GM23338 (cell line): ENCODE data around the gene TIMM29. TPM values are rescaled to one million over a fixed set of nuclear protein-coding genes. Genes with fewer than 3 reads are reported as not detected.

ENCODE experiments used
- ATAC-seq: fragments of 200-7000 bp; cut with Tn5 transposase; 3 replicates; pipeline ENCODE4 v1.9.1; 2020
- DNase-seq: peaks from one replicate; pipeline ENCODE4 v3.0.0-alpha.2; 2015; ENCODE audit warnings: low spot score
- H2AFZ ChIP-seq: fragments of 200-600 bp; sonication (generic); 2 replicates; pipeline ENCODE4 v1.8.0; 2016; ENCODE audit warnings: antibody characterized with exemption, mild to moderate bottlenecking, moderate library complexity
- H3F3A ChIP-seq: fragments of 200-600 bp; sonication (generic); replicated peaks from 2 replicates; pipeline ENCODE4 v1.8.0; 2017; ENCODE audit warnings: antibody characterized with exemption, mixed run types, low read depth
- H3K27ac ChIP-seq: fragments of 200-600 bp; sonication (generic); 2 replicates; pipeline ENCODE4 v1.6.1; 2016; ENCODE audit warnings: low read depth
- H3K27me3 ChIP-seq: fragments of 200-600 bp; sonication (generic); 2 replicates; pipeline ENCODE4 v1.8.0; 2016; ENCODE audit warnings: mild to moderate bottlenecking, mixed run types, moderate library complexity; ENCODE audit not compliant: insufficient read depth
- H3K36me3 ChIP-seq: fragments of 200-600 bp; sonication (generic); 2 replicates; pipeline ENCODE4 v1.8.0; 2016; ENCODE audit warnings: mild to moderate bottlenecking; ENCODE audit not compliant: insufficient read depth
- H3K4me1 ChIP-seq: fragments of 200-600 bp; sonication (generic); 2 replicates; pipeline ENCODE4 v1.8.0; 2016; ENCODE audit warnings: mild to moderate bottlenecking, moderate library complexity; ENCODE audit not compliant: insufficient read depth
- H3K4me2 ChIP-seq: fragments of 200-600 bp; sonication (generic); 2 replicates; pipeline ENCODE4 v1.7.1; 2017; ENCODE audit warnings: mixed run types
- H3K4me3 ChIP-seq: fragments of 200-600 bp; sonication (generic); 2 replicates; pipeline ENCODE4 v1.6.1; 2016; ENCODE audit warnings: mixed run types
- H3K79me2 ChIP-seq: fragments of 200-600 bp; sonication (generic); replicated peaks from 2 replicates; pipeline ENCODE4 v1.8.0; 2017; ENCODE audit warnings: mild to moderate bottlenecking; ENCODE audit not compliant: insufficient read depth
- H3K9me2 ChIP-seq: fragments of 200-600 bp; sonication (generic); 2 replicates; pipeline ENCODE4 v1.8.0; 2017; ENCODE audit not compliant: insufficient read depth
- H4K20me1 ChIP-seq: fragments of 200-600 bp; sonication (generic); replicated peaks from 2 replicates; pipeline ENCODE4 v1.8.0; 2017; ENCODE audit warnings: mild to moderate bottlenecking; ENCODE audit not compliant: insufficient read depth
- H3K27ac Mint-ChIP-seq: 2 replicates; pipeline ENCODE4 v1.8.0; 2020; ENCODE audit warnings: inconsistent platforms, mild to moderate bottlenecking, moderate library complexity, mixed read lengths
- H3K27me3 Mint-ChIP-seq: 3 replicates; pipeline ENCODE4 v1.8.0; 2022; ENCODE audit warnings: low read depth, mild to moderate bottlenecking, moderate library complexity, mixed read lengths, inconsistent platforms; ENCODE audit not compliant: insufficient read depth, poor library complexity
- H3K36me3 Mint-ChIP-seq: 3 replicates; pipeline ENCODE4 v1.8.0; 2021; ENCODE audit warnings: low read depth, mild to moderate bottlenecking, inconsistent platforms, moderate library complexity, mixed read lengths
- H3K4me1 Mint-ChIP-seq: 3 replicates; pipeline ENCODE4 v1.8.0; 2020; ENCODE audit warnings: mild to moderate bottlenecking, inconsistent platforms, mixed read lengths
- H3K4me3 Mint-ChIP-seq: 3 replicates; pipeline ENCODE4 v1.8.0; 2021; ENCODE audit warnings: moderate library complexity, mild to moderate bottlenecking, inconsistent platforms, mixed read lengths
- H3K9me3 Mint-ChIP-seq: 3 replicates; pipeline ENCODE4 v1.8.0; 2020; ENCODE audit warnings: moderate library complexity, mild to moderate bottlenecking, inconsistent platforms, mixed read lengths
- ETS1 ChIP-seq: IDR thresholded peaks from 2 replicates; pipeline ENCODE4 v1.6.1; 2016; ENCODE audit warnings: antibody characterized with exemption
- JUNB ChIP-seq: IDR thresholded peaks from one replicate; pipeline ENCODE4 v1.6.1; 2016; ENCODE audit warnings: antibody characterized with exemption; ENCODE audit not compliant: unreplicated experiment
- REST ChIP-seq: IDR thresholded peaks from one replicate; pipeline ENCODE4 v1.6.1; 2018; ENCODE audit warnings: antibody characterized with exemption; ENCODE audit not compliant: unreplicated experiment
- ZNF114 ChIP-seq: fragments of 250-450 bp; sonication (Bioruptor Pico); IDR thresholded peaks from 2 replicates; pipeline ENCODE4 v1.5.0; 2020; ENCODE audit warnings: mild to moderate bottlenecking, moderate library complexity
- polyA plus RNA-seq: library from polyadenylated mRNA; unstranded; fragments of >200 nt; fragmentation: Nextera tagmentation; extraction: Ambion mirVana; gene quantifications from 2 replicates; pipeline ENCODE4 v1.2.1, GENCODE V29; 2016
- total RNA-seq: library from RNA; depleted of rRNA; stranded (reverse); fragments of >200 nt; shearing (Covaris generic); gene quantifications from 2 replicates; pipeline ENCODE4 v1.2.3, GENCODE V29; 2014
- TF ChIP-seq, protein P1 (sequence below): fragments of 250-450 bp; sonication (Bioruptor Pico); IDR thresholded peaks from 2 replicates; pipeline ENCODE4 v1.5.0; 2020; ENCODE audit warnings: mild to moderate bottlenecking, moderate library complexity

The TIMM29 gene
- total and polyA plus RNA-seq, 2 experiments from 2014 or later: 24.1 to 60.7 TPM

- TF ChIP-seq, protein P1, sequence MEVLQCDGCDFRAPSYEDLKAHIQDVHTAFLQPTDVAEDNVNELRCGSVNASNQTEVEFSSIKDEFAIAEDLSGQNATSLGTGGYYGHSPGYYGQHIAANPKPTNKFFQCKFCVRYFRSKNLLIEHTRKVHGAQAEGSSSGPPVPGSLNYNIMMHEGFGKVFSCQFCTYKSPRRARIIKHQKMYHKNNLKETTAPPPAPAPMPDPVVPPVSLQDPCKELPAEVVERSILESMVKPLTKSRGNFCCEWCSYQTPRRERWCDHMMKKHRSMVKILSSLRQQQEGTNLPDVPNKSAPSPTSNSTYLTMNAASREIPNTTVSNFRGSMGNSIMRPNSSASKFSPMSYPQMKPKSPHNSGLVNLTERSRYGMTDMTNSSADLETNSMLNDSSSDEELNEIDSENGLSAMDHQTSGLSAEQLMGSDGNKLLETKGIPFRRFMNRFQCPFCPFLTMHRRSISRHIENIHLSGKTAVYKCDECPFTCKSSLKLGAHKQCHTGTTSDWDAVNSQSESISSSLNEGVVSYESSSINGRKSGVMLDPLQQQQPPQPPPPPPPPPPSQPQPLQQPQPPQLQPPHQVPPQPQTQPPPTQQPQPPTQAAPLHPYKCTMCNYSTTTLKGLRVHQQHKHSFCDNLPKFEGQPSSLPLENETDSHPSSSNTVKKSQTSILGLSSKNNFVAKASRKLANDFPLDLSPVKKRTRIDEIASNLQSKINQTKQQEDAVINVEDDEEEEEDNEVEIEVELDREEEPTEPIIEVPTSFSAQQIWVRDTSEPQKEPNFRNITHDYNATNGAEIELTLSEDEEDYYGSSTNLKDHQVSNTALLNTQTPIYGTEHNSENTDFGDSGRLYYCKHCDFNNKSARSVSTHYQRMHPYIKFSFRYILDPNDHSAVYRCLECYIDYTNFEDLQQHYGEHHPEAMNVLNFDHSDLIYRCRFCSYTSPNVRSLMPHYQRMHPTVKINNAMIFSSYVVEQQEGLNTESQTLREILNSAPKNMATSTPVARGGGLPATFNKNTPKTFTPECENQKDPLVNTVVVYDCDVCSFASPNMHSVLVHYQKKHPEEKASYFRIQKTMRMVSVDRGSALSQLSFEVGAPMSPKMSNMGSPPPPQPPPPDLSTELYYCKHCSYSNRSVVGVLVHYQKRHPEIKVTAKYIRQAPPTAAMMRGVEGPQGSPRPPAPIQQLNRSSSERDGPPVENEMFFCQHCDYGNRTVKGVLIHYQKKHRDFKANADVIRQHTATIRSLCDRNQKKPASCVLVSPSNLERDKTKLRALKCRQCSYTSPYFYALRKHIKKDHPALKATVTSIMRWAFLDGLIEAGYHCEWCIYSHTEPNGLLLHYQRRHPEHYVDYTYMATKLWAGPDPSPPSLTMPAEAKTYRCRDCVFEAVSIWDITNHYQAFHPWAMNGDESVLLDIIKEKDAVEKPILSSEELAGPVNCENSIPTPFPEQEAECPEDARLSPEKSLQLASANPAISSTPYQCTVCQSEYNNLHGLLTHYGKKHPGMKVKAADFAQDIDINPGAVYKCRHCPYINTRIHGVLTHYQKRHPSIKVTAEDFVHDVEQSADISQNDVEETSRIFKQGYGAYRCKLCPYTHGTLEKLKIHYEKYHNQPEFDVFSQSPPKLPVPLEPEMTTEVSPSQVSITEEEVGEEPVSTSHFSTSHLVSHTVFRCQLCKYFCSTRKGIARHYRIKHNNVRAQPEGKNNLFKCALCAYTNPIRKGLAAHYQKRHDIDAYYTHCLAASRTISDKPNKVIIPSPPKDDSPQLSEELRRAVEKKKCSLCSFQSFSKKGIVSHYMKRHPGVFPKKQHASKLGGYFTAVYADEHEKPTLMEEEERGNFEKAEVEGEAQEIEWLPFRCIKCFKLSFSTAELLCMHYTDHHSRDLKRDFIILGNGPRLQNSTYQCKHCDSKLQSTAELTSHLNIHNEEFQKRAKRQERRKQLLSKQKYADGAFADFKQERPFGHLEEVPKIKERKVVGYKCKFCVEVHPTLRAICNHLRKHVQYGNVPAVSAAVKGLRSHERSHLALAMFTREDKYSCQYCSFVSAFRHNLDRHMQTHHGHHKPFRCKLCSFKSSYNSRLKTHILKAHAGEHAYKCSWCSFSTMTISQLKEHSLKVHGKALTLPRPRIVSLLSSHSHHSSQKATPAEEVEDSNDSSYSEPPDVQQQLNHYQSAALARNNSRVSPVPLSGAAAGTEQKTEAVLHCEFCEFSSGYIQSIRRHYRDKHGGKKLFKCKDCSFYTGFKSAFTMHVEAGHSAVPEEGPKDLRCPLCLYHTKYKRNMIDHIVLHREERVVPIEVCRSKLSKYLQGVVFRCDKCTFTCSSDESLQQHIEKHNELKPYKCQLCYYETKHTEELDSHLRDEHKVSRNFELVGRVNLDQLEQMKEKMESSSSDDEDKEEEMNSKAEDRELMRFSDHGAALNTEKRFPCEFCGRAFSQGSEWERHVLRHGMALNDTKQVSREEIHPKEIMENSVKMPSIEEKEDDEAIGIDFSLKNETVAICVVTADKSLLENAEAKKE (CRISPR knock-in tag): no peak
- TF ChIP-seq ETS1: no peak
- TF ChIP-seq ZNF114 (CRISPR knock-in tag): no peak
These were observed 38.2 kb downstream of the TIMM29 start (continued) for GRCh38 chr19:10966809-10967208.

DNA sequence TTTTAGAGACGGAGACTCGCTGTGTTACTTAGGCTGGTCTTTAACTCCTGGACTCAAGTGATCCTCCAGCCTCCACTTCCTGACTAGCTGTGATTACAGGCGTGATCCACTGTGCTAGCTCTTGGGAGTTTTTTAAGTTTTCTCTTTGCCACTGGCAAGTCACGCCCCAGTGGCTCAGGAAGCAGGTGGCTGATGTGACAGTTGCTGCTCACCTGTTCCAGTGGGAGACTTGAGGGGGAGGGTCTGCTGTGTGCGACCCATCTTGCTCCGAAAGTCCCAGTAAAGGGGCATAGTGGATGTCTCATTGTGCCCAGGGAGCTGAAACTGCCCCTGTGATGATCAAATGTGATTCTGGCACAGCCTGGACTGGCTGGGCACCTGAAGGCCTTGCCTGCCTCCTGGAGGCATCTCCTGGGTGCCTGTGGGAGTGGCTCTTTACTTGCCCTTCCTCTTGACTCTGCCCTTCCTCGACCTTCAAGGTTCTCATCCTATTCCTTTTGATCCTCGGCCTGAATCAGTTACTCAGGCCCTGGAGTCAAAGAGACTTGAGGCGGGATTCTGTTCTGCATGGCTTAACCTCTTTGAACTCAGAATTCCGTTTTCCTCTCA is 40.0 kb downstream of the TIMM29 start:
- H3F3A ChIP-seq: 0 out of 2 replicates have a peak, but pooled peaks cover 4% of the 10 kb centered on the region
- no peaks in the 10 kb centered on the region for H3K9me2 ChIP-seq
- peaks cover 15% of the 10 kb centered on the region; the same call in 1 of the 2 replicates for H3K4me1 ChIP-seq
- Mint-ChIP-seq H3K36me3 (peaks cover 36% of the 10 kb centered on the region), H3K4me3 (no peak overlapping the region), H3K9me3 (peaks cover under 1% of the 10 kb centered on the region; the same call in 2 of the 3 replicates), H3K4me1 (peaks cover 34% of the 10 kb centered on the region), H3K27ac (peak overlapping the region; percentile 44), H3K27me3 (peaks cover 6% of the 10 kb centered on the region)
- no peak overlapping the region for H3K4me2 ChIP-seq
- H3K4me3 ChIP-seq: no peak overlapping the region
- H2AFZ ChIP-seq: no peak overlapping the region
- ATAC-seq (peak; percentile 19; the same call in 1 of the 3 replicates), DNase-seq (no peak)
- peaks cover 48% of the 10 kb centered on the region for H4K20me1 ChIP-seq
- peaks cover 100% of the 10 kb centered on the region for H3K79me2 ChIP-seq
- TF ChIP-seq REST (no peak), ZNF114 (CRISPR knock-in tag) (no peak), JUNB (no peak), ETS1 (no peak)
- no peaks in the 10 kb centered on the region for H3K27me3 ChIP-seq
- H3K27ac ChIP-seq: peak overlapping the region; percentile 84
- no peaks in the 10 kb centered on the region; the same call in 1 of the 2 replicates for H3K36me3 ChIP-seq
